Prostate gland (tissue), 2 donors: ENCODE results near the gene ZNF784. TPM values are rescaled to one million over a fixed set of nuclear protein-coding genes. Genes with fewer than 3 reads are reported as not detected.

Experiments used
- DNase-seq: peaks from one replicate; pipeline ENCODE4 v3.0.0-alpha.2; 2019; ENCODE audit warnings: low spot score
- H3K27ac ChIP-seq, 2 donors: fragments of 200-600 bp; sonication (generic); 2 replicates each; pipeline ENCODE4 v1.5.1; 2017 to 2019
- H3K27me3 ChIP-seq: fragments of 200-600 bp; sonication (generic); replicated peaks from 2 replicates; pipeline ENCODE4 v1.5.1; 2019; ENCODE audit not compliant: insufficient read depth
- H3K36me3 ChIP-seq, 2 donors: fragments of 200-600 bp; sonication (generic); 1 replicate in 1 of 2; 2 replicates in 1 of 2; pipeline versions ENCODE4 v1.5.1 to v1.8.1; 2017 to 2019
- H3K4me1 ChIP-seq: fragments of 200-600 bp; sonication (generic); replicated peaks from 2 replicates; pipeline ENCODE4 v1.5.1; 2019
- H3K4me3 ChIP-seq, 2 donors: fragments of 200-600 bp; sonication (generic); 2 replicates each; pipeline ENCODE4 v1.5.1; 2017 to 2019
- H3K9me3 ChIP-seq: fragments of 200-600 bp; sonication (generic); 2 replicates; pipeline ENCODE4 v1.5.1; 2017
- POLR2A ChIP-seq: fragments of 450-650 bp; IDR thresholded peaks from one replicate; pipeline ENCODE4 v1.6.1; 2016; ENCODE audit warnings: antibody characterized with exemption, mild to moderate bottlenecking
- POLR2AphosphoS5 ChIP-seq: sonication (generic); formaldehyde crosslinking; IDR thresholded peaks from one replicate; pipeline ENCODE4 v1.6.1; 2017; ENCODE audit warnings: antibody characterized with exemption
- whole genome bisulfite sequencing: methylation state at CpG from one replicate; pipeline ENCODE4 v1.1.5; 2018; 5-methylcytosine and 5-hydroxymethylcytosine counted together
- intact Hi-C: fragments of 100-400 bp; cut with DNase I; formaldehyde crosslinking; loops from one replicate; pipeline ENCODE4 v1.14.2; 2022
- total RNA-seq, 2 donors: library from RNA; depleted of rRNA; stranded (reverse); fragments of >200 nt; gene quantifications; one replicate each; pipeline ENCODE4 v1.1.0, GENCODE V29; 2016
- TF ChIP-seq, protein P1 (sequence below), 4 experiments: fragments of 200-600 bp in 2 of 4; fragments of 450-650 bp in 2 of 4; sonication (generic) in 2 of 4; IDR thresholded peaks; 1 replicate in 3 of 4; 2 replicates in 1 of 4; pipeline ENCODE4 v1.5.1; 2016 to 2019; ENCODE audit warnings: antibody characterized with exemption in 4 of 4, mild to moderate bottlenecking in 2 of 4, moderate library complexity in 2 of 4

ZNF784 gene
- total RNA-seq, 2 donors from 2014 or later: 8.9 to 17.2 TPM

DNA sequence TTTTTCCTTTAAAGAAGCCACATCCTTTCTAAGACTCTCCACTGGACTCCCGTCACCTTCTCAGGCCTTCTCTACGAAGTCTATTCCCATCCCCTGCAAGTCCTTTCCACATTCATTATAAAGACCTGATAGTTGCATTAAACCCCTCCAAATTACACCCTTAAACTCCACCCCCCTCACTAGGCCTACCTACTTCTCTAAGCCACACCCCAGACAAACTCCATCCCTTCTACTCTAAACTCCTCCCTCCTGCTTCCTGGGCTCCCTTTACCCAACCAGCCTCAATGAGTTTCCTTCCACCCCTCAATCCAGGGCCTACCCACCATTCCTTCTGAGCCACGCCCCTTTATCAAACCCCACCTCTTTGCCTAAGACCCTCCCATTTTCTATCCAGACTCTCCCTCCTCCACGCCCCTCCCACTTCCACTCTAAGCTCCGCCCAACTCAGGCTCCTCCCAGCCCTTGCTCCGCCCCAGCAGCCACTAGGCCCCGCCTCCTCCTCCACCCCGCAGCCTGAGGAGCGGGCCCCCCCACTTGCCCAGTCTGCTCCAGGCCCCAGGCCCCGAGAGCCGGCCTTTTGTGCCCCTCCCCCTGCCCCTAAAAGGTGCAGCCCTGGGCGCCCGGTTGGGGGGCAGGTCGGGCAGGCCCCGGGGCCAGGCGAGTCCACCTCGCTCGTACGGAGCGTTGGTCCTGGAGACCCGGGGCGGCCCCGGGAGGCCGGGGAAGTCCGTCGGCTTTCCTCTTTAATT is 25.5 kb downstream of the ZNF784 start:
- Histone ChIP-seq H3K27ac (peak overlapping the region; percentile 92 to 98), H3K4me3 (peak overlapping the region; percentile 53 to 87), H3K4me1 (peaks cover 4% of the 10 kb centered on the region), H3K9me3 (no peaks in the 10 kb centered on the region), H3K27me3 (no peaks in the 10 kb centered on the region), H3K36me3 (no peaks in the 10 kb centered on the region)
- peak; percentile 88 for DNase-seq
- peak; percentile 3 for TF ChIP-seq POLR2AphosphoS5
- peak; percentile 39 for TF ChIP-seq POLR2A
- TF ChIP-seq, protein P1, sequence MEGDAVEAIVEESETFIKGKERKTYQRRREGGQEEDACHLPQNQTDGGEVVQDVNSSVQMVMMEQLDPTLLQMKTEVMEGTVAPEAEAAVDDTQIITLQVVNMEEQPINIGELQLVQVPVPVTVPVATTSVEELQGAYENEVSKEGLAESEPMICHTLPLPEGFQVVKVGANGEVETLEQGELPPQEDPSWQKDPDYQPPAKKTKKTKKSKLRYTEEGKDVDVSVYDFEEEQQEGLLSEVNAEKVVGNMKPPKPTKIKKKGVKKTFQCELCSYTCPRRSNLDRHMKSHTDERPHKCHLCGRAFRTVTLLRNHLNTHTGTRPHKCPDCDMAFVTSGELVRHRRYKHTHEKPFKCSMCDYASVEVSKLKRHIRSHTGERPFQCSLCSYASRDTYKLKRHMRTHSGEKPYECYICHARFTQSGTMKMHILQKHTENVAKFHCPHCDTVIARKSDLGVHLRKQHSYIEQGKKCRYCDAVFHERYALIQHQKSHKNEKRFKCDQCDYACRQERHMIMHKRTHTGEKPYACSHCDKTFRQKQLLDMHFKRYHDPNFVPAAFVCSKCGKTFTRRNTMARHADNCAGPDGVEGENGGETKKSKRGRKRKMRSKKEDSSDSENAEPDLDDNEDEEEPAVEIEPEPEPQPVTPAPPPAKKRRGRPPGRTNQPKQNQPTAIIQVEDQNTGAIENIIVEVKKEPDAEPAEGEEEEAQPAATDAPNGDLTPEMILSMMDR (IDR thresholded peaks at IDR 0.05): no peak
- intact Hi-C loops: no loop called here
- WGBS: 7% methylated on average over 26 of the region's 26 CpGs

DNA sequence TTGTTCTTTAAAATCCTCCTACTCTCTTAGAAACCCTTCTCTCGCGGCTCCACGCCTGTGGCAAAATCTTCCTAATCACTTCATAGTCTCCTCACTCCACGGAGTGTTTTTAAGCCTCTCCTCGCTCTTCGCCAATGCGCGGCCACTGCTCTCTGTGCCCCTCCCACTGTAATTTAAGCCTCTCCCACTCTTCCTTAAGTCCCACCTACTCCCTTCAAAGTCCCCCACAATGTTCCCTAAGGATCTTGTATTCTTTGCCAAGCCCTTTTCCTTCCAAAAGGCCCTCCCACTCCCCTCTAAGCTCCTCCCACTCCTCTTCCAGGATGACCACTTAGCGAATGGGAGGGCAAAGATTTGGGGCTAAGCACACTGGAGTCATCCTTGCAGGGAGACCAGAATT is 26.3 kb downstream of the ZNF784 start:
- Histone ChIP-seq H3K27me3 (no peaks in the 10 kb centered on the region), H3K4me1 (peaks cover 4% of the 10 kb centered on the region), H3K9me3 (no peaks in the 10 kb centered on the region), H3K4me3 (no peak overlapping the region), H3K36me3 (no peaks in the 10 kb centered on the region), H3K27ac (no peak overlapping the region)
- TF ChIP-seq POLR2A (no peak), POLR2AphosphoS5 (no peak)
- TF ChIP-seq, protein P1 (IDR thresholded peaks at IDR 0.05): no peak
- intact Hi-C loops: no loop called here
- DNase-seq: no peak
- WGBS: 84% methylated on average over 9 of the region's 9 CpGs

DNA sequence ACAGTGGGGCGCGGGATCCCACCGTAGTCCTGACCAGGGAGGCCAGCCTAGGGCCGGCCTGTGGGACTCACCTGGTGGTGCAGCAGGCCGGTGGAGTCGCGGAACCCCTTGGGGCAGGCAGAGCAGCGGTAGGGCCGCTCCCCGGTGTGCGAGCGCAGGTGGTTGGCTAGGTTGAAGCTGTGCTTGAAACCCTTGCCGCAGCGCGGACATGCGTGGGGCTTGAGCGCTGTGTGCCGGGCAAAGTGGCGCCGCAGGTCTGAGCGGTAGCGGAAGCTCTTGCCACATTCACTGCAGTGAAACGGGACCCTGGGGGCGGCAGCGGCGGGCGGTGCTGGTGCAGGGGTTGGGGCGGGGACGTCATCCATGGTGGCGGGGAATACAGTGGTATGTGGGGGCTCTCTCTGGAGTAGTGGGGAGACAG is 26.9 kb downstream of the ZNF784 start:
- no peak for DNase-seq
- H3K4me1 ChIP-seq: peaks cover 4% of the 10 kb centered on the region
- H3K27ac ChIP-seq: no peak overlapping the region
- H3K4me3 ChIP-seq: no peak overlapping the region
- H3K27me3 ChIP-seq: no peaks in the 10 kb centered on the region
- intact Hi-C loops: no loop called here
- WGBS: 95% methylated on average over 30 of the region's 30 CpGs
- no peaks in the 10 kb centered on the region for H3K36me3 ChIP-seq
- no peaks in the 10 kb centered on the region for H3K9me3 ChIP-seq
- no peak for TF ChIP-seq POLR2AphosphoS5
- TF ChIP-seq, protein P1 (IDR thresholded peaks at IDR 0.05): no peak
- no peak for TF ChIP-seq POLR2A

DNA sequence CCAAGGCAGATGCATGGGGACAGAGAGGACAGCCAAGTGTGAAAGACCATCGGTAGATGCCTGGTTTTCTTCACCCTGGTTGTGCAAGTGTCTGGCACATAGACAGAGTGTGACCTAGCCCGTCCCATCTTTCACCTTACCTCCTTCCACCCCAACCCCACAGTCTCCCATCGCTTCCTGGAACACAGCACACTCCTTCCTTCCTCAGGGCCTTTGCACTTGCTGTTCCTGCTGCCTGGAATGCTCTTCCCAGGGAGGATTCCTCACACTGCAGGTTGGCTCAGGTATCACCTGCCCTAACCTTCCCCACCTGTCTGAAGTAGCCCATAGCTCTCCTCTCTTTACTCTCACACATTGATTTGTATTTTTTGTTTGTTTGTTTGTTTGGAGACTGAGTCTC is 28.1 kb downstream of the ZNF784 start:
- TF ChIP-seq, protein P1 (IDR thresholded peaks at IDR 0.05): no peak
- no peak for TF ChIP-seq POLR2A
- no peak for TF ChIP-seq POLR2AphosphoS5
- Histone ChIP-seq H3K36me3 (no peaks in the 10 kb centered on the region), H3K4me3 (no peak overlapping the region), H3K9me3 (no peaks in the 10 kb centered on the region), H3K27ac (no peak overlapping the region), H3K27me3 (no peaks in the 10 kb centered on the region), H3K4me1 (peaks cover 4% of the 10 kb centered on the region)
- 98% methylated on average over 3 of the region's 3 CpGs for WGBS
- DNase-seq: no peak
- intact Hi-C loops: no loop called here

DNA sequence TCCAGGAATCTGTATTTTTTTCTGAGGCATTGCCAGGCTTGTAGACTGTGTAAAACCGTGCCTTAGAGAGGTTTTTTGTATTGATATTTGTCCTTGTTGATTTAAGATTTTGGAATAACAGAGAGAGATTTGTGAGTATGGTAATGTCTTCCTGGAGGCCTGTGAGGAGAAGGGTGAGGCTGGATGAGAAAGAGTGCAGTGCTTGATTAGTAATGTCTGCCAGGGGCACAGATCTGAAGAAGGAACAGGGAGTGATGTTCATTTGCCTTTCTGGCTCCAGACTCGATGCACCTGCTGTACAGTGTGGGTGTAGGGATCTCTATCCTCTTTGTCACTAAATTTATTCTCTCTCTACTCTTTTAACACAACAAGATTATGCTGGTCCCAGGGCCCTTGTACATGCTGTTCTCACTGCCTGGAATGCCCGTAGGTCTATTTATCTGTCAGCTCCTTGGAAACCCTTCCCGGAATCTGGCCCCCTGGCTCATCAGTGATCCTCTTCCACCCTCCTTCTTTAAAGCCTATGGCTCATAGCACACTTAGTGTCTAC is 29.3 kb downstream of the ZNF784 start:
- DNase-seq: no peak
- H3K27ac ChIP-seq: no peak overlapping the region
- H3K36me3 ChIP-seq: no peaks in the 10 kb centered on the region
- H3K27me3 ChIP-seq: no peaks in the 10 kb centered on the region
- H3K9me3 ChIP-seq: no peaks in the 10 kb centered on the region
- WGBS: 85% methylated on average over 4 of the region's 4 CpGs
- TF ChIP-seq, protein P1 (IDR thresholded peaks at IDR 0.05): no peak
- TF ChIP-seq POLR2A (no peak), POLR2AphosphoS5 (no peak)
- no peak overlapping the region for H3K4me3 ChIP-seq
- H3K4me1 ChIP-seq: no peaks in the 10 kb centered on the region
- intact Hi-C loops: no loop called here
